PFSK-1 (cell line): Measurements from ENCODE around the gene APC.

Source experiments
- POLR2AphosphoS5 ChIP-seq: IDR thresholded peaks from 2 replicates; pipeline ENCODE4 v1.6.1; 2012; ENCODE audit warnings: low read depth, mild to moderate bottlenecking, control low read depth, low read length, moderate library complexity
- SIN3A ChIP-seq: IDR thresholded peaks from 2 replicates; pipeline ENCODE4 v1.6.1; 2012; ENCODE audit warnings: mild to moderate bottlenecking, low read length, moderate library complexity, borderline replicate concordance; ENCODE audit not compliant: insufficient read depth

- TF ChIP-seq POLR2AphosphoS5 (no peak), SIN3A (no peak)
Measured at GRCh38 chr5:112713206-112713605, 24.5 kb upstream of the APC start.
